ENCODE results near the gene OR6C3.

GRCh38 chr12:55314043-55314442 is 16.5 kb upstream of the OR6C3 start, which contains the start of gene OR6C1:
- TF ChIP-seq, protein P1, sequence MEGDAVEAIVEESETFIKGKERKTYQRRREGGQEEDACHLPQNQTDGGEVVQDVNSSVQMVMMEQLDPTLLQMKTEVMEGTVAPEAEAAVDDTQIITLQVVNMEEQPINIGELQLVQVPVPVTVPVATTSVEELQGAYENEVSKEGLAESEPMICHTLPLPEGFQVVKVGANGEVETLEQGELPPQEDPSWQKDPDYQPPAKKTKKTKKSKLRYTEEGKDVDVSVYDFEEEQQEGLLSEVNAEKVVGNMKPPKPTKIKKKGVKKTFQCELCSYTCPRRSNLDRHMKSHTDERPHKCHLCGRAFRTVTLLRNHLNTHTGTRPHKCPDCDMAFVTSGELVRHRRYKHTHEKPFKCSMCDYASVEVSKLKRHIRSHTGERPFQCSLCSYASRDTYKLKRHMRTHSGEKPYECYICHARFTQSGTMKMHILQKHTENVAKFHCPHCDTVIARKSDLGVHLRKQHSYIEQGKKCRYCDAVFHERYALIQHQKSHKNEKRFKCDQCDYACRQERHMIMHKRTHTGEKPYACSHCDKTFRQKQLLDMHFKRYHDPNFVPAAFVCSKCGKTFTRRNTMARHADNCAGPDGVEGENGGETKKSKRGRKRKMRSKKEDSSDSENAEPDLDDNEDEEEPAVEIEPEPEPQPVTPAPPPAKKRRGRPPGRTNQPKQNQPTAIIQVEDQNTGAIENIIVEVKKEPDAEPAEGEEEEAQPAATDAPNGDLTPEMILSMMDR (IDR thresholded peaks at IDR 0.05): no peak
- no peak for TF ChIP-seq POLR2A (IDR thresholded peaks at IDR 0.05)

Data from testis (tissue), 2 donors.